Kidney (tissue), 14 donors: ENCODE data around the gene PRDX3. TPM values are rescaled to one million over a fixed set of nuclear protein-coding genes. Genes with fewer than 3 reads are reported as not detected.

ENCODE experiments used
- DNase-seq, 5 donors: peaks; one replicate each; pipeline ENCODE4 v3.0.0-alpha.2; 2013 to 2020
- FAIRE-seq: peaks from 2 replicates; lab custom pipeline; 2012; peaks lifted over from hg19 to GRCh38; lab: Jason Lieb, UNC
- H3K27ac ChIP-seq, 2 donors: one replicate each; pipeline ENCODE4 v1.7.0; 2013; ENCODE audit warnings: low read depth in 2 of 2, low read length in 2 of 2, inconsistent platforms in 1 of 2
- H3K27me3 ChIP-seq: one replicate; pipeline ENCODE4 v1.7.1; 2013; ENCODE audit warnings: low read length, inconsistent platforms; ENCODE audit not compliant: control insufficient read depth, insufficient read depth
- H3K36me3 ChIP-seq, 3 donors: one replicate each; pipeline versions ENCODE4 v1.7.0 to v1.7.1; 2013; ENCODE audit warnings: low read length in 3 of 3, control low read depth in 1 of 3, inconsistent platforms in 1 of 3; ENCODE audit not compliant: insufficient read depth in 3 of 3, control insufficient read depth in 2 of 3
- H3K4me1 ChIP-seq, 3 donors: one replicate each; pipeline versions ENCODE4 v1.7.0 to v1.7.1; 2013; ENCODE audit warnings: low read length in 3 of 3, inconsistent platforms in 1 of 3, low read depth in 1 of 3; ENCODE audit not compliant: control insufficient read depth in 2 of 3, insufficient read depth in 2 of 3
- H3K4me3 ChIP-seq, 3 donors: one replicate each; pipeline versions ENCODE4 v1.7.0 to v1.8.1; 2013; ENCODE audit warnings: low read length in 3 of 3, control low read depth in 1 of 3, inconsistent platforms in 1 of 3
- H3K9ac ChIP-seq, 3 donors: one replicate each; pipeline versions ENCODE4 v1.7.0 to v1.7.1; 2013; ENCODE audit warnings: low read length in 3 of 3, control low read depth in 1 of 3, inconsistent platforms in 1 of 3
- H3K9me3 ChIP-seq, 3 donors: one replicate each; pipeline versions ENCODE4 v1.7.0 to v1.7.1; 2013; ENCODE audit warnings: low read length in 3 of 3, control low read depth in 1 of 3, inconsistent platforms in 1 of 3; ENCODE audit not compliant: control insufficient read depth in 2 of 3, insufficient read depth in 1 of 3
- CTCF ChIP-seq: IDR thresholded peaks from 3 replicates; pipeline ENCODE4 v1.5.1; 2012; ENCODE audit warnings: mild to moderate bottlenecking, moderate library complexity, borderline replicate concordance; ENCODE audit not compliant: insufficient read depth; ENCODE audit errors: extremely low read depth
- intact Hi-C: fragments of 100-400 bp; cut with DNase I; formaldehyde crosslinking; loops from one replicate; pipeline ENCODE4 v1.11.1; 2022
- polyA plus RNA-seq: library from polyadenylated mRNA; stranded (reverse); fragments of 350-450 nt; fragmentation: Illumina TruSeq; extraction: RNeasy Lipid Tissue Mini Kit (QIAGEN cat#74804); gene quantifications from one replicate; pipeline ENCODE4 v1.2.3, GENCODE V29; 2014; ENCODE audit warnings: low read depth, low replicate concordance; ENCODE audit not compliant: insufficient read depth
- total RNA-seq: library from RNA; stranded (reverse); fragmentation: NEBNext Ultra II Directional; extraction: Animal tissue kit (Norgen Biotek cat#: 25700); gene quantifications from one replicate; pipeline ENCODE4 v1.2.1, GENCODE V29; 2021
- donor health status: control.
- donor health status: control.
- donor health status: control.
- donor health status: control.
- donor health status: control.
- donor health status: DM: yes; HTN: yes; CAD: no.
- donor health status: Normal renal cell carcinoma (clear cell type).

PRDX3 gene
- total and polyA plus RNA-seq, 2 donors from 2014 or later = 118 to 294 TPM

- no peak for FAIRE-seq
- H3K4me1 ChIP-seq = peaks cover 0 to 11% (median 0%) of the 10 kb centered on the region in 3 donors
- no peak overlapping the region for H3K4me3 ChIP-seq
- TF ChIP-seq CTCF = no peak
- no peaks in the 10 kb centered on the region for H3K27me3 ChIP-seq
- intact Hi-C loops = loop anchor here (10.0 kb wide), 1 partner anchor 242 kb away; no protein-coding TSS in a partner anchor
- no peaks in the 10 kb centered on the region for H3K9me3 ChIP-seq
- no peak overlapping the region for H3K27ac ChIP-seq
- no peaks in the 10 kb centered on the region for H3K36me3 ChIP-seq
- DNase-seq = no peak
- H3K9ac ChIP-seq = no peak overlapping the region
Observed at GRCh38 chr10:119203006-119203405, 24.4 kb upstream of the PRDX3 start.

GRCh38 chr10:119201233-119201632, 22.6 kb upstream of the PRDX3 start:
- Histone ChIP-seq H3K9ac (no peak overlapping the region), H3K9me3 (no peaks in the 10 kb centered on the region), H3K27ac (no peak overlapping the region), H3K4me3 (no peak overlapping the region), H3K36me3 (no peaks in the 10 kb centered on the region), H3K27me3 (no peaks in the 10 kb centered on the region), H3K4me1 (peaks cover 0 to 8% (median 0%) of the 10 kb centered on the region in 3 donors)
- DNase-seq = no peak
- intact Hi-C loops = loop anchor here (10.0 kb wide), 1 partner anchor 244 kb away; no protein-coding TSS in a partner anchor
- no peak for FAIRE-seq
- TF ChIP-seq CTCF = no peak

GRCh38 chr10:119199231-119199992, 20.8 kb upstream of the PRDX3 start:
- FAIRE-seq = no peak
- Histone ChIP-seq H3K9ac (no peak overlapping the region), H3K9me3 (no peaks in the 10 kb centered on the region), H3K4me3 (no peak overlapping the region), H3K36me3 (no peaks in the 10 kb centered on the region), H3K4me1 (peaks cover 0 to 3% (median 0%) of the 10 kb centered on the region in 3 donors), H3K27me3 (no peaks in the 10 kb centered on the region), H3K27ac (no peak overlapping the region)
- DNase-seq = peak in 4 of 5 donors; percentile 77 to 90 (median 84)
- TF ChIP-seq CTCF = peak; percentile 81
- intact Hi-C loops = loop anchor here (10.0 kb wide), 1 partner anchor 215 kb away; no protein-coding TSS in a partner anchor
